GM18907 (cell line): Measurements from ENCODE around the gene HIVEP3.

Experiments
- ATAC-seq: cut with Tn5 transposase; IDR thresholded peaks from one replicate; pipeline ENCODE4 v1.9.1; 2021; ENCODE audit warnings: mild to moderate bottlenecking, moderate library complexity; ENCODE audit not compliant: unreplicated experiment

The HIVEP3 gene

DNA sequence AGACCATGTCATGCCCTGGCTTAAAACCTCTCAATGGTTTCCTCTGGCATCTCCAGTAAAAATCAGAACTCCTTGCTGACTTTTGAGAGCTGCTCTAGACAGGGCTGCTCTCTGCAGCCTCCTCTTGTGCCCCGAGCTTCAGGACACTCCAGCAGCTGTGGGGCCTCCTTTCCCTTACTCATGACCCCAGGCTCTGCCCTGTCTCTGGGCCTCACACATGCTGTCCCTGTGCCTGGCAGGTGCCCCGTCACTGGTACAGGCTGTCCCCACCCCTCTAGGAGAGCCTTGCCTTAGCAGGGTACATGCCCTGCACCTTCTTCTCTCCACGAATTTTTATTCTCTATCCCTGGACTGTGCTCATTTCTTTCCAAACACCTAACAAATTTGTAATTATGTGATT lies 43.2 kb downstream of the HIVEP3 start:
- ATAC-seq = no peak

GRCh38 chr1:41874903-41875411 lies 43.8 kb downstream of the HIVEP3 start:
- no peak for ATAC-seq

DNA sequence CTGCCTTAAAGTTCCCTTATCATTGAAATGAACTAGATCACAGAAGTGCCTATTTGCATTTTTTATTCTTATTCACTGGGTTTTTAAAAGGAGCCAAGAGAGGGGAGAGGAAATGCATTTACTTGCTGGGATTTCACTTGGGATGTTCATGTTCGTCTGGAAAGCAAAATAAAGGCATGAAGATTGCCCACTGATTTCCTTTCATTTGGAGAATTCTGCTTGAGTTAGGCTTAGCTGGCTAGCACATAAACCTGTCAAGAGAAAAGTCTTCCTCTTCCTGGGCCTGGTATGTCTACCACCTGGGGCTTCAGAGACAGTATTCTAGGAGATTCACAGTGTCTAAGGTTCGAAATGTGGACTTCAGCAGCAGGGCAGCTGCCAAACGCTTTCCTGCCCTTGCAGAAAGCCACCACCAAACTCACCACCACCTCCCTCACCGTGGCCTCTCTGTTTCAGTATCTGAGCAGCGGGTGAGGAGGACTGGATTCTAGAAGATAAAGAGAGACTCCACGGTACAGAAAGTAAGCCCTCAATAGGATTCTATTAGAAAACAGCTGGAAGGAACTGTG lies 44.5 kb downstream of the HIVEP3 start:
- no peak for ATAC-seq

GRCh38 chr1:41872074-41872473 lies 46.6 kb downstream of the HIVEP3 start:
- no peak for ATAC-seq

DNA sequence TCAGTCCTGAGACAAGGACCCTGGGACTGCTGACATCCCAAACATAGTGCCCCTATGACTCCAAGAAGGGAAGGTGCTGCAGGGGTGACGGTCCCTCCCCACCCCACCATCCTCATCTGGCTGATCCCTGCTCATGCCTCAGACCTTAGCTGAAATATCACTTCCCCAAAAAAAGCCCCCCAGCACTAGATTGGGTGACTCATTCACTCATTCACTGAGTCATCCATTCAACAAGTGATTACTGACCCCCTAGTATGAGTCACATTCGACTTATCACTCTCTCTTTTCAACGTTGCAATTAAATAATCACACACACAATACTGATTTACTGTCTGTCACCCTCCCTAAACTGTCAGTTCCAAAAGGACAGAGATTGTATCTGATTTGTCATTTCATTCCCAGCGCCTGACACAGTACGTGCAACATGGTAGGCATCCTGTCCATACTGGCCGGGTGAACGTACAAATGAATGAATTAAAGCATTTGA lies 48.6 kb downstream of the HIVEP3 start:
- ATAC-seq = no peak

DNA sequence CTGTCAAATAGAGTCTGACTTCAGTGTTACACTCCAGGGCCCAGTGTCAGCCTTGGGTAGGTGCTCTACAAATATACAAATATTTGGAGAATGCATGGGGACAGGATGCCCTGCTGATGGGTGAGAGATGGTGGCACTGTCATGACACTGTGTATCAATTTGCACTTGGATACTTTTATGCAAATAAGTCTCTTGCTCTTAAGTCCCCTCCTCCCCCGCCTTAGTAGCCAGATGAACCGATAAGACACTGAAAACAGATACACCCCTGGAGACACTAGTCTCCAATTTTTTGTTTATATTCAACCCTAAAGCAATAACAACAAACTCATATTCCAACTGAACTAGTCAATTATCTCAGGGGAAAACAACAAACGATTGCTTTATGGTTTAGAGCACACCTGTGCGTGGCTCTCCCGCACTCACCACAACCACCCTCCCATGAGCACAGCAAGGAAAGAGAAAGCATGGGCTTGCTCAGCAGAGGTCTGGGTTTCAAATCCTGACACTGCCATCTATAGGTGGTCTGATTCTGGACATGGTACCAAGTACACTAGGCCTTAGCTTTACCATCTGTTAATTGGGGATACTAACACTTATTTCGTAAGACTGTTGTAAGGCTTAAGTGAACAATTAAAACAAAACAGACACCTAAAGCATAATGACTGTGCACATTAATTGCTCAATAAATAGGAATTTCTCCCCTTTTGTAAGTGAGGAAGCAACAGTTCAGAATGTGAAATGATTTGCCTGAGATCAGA lies 50.3 kb downstream of the HIVEP3 start:
- ATAC-seq = peak; percentile 69

DNA sequence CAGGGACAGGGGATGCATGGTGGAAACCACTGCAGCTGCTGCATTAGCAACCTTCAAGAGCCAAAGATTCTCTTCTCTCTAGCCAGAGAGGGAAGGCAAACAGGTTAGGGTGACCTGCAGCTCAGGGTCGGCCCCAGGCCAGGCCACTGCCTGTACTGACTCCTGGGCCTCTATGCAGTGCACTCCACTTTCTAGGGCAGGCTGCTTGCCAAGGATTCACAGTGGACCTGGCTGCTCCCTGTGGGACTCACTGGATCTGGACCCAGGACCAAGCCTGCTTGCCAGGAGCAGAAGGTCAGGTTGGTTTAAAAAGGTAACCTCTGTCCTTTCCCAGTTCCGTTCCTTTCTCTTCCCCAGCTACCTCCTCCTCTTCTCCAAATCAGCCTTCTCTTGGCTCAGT lies 52.4 kb downstream of the HIVEP3 start:
- ATAC-seq = no peak

DNA sequence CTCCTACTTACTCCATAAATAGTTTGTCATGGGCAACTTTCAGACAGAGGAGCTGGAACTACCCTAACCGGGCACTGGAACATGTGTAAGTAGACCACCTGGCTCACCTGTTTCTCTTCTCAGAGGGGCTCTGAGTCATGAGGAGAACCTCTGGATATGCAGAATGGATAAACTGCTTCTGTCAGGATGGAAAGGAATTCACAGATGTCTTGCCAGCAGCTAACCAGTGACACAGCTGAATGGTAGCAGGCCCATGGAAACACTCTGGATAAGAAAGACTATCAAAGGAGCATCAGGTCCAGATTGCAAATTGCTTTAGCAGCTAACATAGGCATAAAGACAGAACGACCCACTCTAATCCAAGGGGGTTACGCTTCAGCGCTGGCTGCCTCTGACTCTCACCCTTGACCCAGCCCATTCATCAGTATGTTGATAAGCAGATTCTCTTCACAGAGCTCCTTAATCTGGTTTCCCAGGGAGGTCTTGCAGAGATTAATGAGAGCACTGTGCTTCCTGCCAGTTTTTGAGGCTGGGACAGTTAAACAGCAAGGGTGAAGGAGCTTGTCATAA lies 54.2 kb downstream of the HIVEP3 start:
- ATAC-seq = no peak

GRCh38 chr1:41863718-41864117 lies 55.0 kb downstream of the HIVEP3 start:
- ATAC-seq = no peak

- no peak for ATAC-seq
Observed at GRCh38 chr1:41862384-41863221, 56.1 kb downstream of the HIVEP3 start.

- no peak for ATAC-seq
Observed at GRCh38 chr1:41861535-41862383, 57.0 kb downstream of the HIVEP3 start.

DNA sequence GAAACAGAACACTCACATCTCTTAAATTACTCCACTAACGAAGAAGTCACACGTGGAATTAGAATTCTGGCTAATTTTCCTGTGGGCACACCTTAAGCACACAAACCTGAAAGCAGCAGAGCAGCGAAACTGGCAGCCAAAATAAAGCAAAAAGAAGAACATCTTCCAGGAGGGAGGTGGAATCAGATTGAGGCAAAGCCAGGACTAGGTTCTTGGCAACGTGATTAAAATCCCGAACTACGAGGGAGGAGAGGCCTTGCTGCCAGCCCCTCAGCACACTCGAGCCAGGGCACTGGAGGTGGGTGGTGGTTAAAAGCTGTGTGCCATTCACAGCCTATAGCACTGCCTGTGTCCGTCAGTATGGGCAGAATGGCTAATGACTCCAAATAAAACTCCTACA lies 58.0 kb downstream of the HIVEP3 start:
- ATAC-seq = no peak

DNA sequence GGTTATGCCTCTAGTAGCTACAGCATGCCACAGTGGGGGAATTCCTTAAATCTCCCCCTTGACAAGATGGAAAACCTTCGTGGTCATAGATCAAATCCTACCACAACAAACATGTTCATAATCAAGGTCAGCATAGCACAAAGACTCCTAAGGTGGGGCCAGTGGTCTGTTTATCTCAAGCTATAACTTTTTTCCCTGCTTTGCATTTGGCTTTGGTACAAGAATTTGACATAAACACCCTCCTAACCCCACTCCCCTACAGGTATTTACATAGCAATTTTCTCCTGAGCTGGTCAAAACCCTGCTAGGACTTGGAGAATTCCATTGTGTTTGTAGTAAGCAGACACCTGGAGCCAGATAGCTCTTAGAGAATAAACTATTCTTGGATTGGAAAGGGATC lies 58.5 kb downstream of the HIVEP3 start:
- no peak for ATAC-seq

DNA sequence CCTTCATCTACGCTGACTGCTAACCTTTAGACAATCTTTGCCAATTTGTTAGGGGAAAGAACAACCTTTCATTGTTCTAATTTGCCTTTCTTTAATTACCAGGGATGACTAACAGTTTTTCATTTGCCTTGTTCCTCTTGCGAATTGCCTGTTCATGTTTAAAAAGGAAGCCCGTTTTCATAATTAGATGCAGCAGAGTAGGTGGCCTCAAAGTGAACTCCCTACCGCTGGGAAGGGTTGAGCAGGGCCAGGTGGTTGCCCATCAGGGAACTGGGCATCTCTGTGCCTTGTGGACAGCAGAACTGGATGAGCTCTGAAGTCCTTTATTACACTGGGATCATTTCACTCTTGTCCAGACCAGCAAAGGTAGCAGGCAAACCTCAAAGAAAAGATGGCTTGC lies 59.0 kb downstream of the HIVEP3 start:
- no peak for ATAC-seq

DNA sequence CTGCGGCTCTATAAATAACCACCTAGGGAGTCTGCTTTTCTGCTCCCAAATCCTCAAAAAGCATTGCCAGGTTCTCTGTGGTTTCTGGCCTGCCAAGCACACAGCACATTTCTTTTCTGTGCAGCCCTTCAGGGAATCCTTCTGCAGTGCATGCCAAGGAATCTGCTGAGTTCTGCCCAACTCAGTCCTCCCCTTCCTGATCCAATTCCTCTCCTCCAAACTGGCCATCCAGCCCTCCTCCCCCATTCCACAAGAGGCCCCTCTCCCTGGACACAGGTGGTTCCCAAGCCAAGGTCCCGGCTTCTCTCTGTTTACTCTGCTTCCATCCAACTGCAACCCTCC lies 61.8 kb downstream of the HIVEP3 start:
- no peak for ATAC-seq

DNA sequence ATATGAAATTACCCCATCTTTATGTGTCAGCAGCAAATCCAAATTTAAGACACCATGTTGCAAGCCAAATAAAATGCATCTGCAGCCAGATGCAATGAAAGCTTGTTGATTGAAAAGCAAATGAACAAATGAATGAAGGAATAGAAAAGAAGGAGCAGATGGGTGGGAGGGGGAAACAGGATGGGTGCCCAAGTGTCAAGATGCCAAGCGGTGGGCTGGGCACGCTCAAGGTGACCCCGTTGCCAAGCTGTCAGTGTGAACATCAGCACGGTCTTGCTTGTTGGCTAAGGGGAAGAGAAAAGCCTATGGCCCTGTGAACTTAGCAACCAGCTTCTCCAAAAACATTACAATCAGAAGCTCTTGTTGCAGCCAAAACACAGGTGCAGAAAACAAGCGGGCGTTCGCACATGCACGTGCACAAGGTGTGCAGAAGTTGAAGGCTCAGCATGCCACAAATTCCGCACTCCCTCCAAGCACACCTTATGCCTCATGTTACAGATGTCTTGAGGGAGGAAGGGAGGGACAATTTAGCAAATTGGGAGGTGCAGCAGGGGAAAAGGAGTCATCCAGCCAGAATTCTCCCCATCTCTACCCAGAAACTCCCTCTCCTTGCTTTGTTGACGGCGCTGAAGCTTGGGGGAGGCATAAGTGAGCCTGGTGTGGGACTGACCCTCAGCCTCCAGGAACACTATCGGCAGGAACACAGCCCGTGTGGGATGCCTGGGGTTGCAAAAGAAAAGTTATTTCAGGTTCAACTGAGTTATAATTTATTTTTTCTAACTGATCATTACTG lies 62.4 kb downstream of the HIVEP3 start:
- no peak for ATAC-seq

DNA sequence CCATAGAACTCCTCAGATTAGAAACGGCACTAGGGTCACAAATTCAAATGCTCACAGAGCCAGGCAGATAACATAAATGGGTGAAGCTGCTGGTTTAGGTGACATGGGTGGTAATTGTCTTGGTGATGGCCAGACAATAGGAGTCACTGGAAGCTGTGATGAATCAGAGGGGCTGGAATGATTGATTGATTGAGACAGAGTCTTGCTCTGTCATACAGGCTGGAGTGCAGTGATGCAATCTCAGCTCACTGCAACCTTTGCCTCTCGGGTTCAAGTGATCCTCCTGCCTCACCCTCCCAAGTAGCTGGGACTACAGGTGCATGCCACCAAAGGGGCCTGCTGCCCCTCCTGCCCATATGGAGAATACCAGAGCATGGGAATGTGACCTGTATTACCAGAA lies 63.0 kb downstream of the HIVEP3 start:
- ATAC-seq = no peak

- no peak for ATAC-seq
Observed at GRCh38 chr1:41853907-41854306, 64.8 kb downstream of the HIVEP3 start.

DNA sequence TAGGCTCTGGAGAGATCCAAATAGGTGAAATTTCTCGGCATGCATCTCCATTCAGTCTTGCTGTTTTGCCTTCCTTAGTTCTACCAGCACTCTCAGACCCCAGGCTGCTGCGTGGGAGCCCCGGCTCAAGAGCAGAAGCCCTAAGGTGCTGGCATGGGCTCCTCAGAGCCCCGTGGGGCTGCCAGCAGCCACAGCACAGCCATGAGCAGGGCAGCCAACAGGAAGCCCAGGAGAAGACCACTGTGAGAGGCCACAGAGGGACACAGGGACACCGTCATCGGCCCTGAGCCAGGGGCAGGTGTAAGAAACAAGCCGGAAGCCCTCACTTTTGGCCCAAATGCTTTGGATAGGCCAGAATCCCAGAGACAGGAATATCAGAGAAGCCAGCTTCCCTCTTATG lies 66.6 kb downstream of the HIVEP3 start:
- no peak for ATAC-seq

DNA sequence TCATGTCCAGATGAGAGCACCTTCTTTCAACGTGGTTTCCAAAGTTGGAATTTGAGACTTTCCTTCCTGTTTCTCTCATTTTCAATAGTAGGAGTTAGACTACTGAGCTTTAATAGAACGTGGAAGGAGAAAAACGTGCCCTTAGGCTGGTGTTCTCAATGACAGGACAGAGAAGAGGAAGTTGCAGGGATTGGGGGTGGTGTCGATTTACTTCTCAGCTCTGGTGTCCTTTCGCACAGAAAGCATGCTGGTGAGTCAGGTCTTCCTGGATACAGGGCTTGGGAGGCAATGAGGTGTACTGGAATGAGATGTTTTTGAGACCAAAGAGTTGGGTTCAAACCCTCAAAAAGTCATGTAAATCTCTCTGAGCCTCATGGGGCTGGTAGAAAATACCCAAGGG lies 67.1 kb downstream of the HIVEP3 start:
- ATAC-seq = no peak
